Bronchial epithelial cell (primary cell): ENCODE data around the gene CCDC169. TPM values are rescaled to one million over a fixed set of nuclear protein-coding genes. Genes with fewer than 3 reads are reported as not detected.

Source experiments
- DNase-seq: peaks from one replicate; pipeline ENCODE4 v3.0.0-alpha.2; 2010; ENCODE audit warnings: low read depth
- FAIRE-seq: peaks from 2 replicates; lab custom pipeline; 2011; peaks lifted over from hg19 to GRCh38; lab: Jason Lieb, UNC
- H3K27me3 ChIP-seq: 2 replicates; pipeline ENCODE4 v1.5.1; 2011; ENCODE audit warnings: low read length; ENCODE audit not compliant: control insufficient read depth, insufficient read depth
- H3K36me3 ChIP-seq: 2 replicates; pipeline ENCODE4 v1.5.1; 2011; ENCODE audit warnings: low read length; ENCODE audit not compliant: control insufficient read depth, insufficient read depth
- H3K4me3 ChIP-seq: 2 replicates; pipeline ENCODE4 v1.5.1; 2011; ENCODE audit warnings: mild to moderate bottlenecking, low read depth, low read length, control low read depth
- CTCF ChIP-seq: IDR thresholded peaks from 2 replicates; pipeline ENCODE4 v1.5.1; 2011; ENCODE audit warnings: mild to moderate bottlenecking, moderate library complexity, low read length, control low read depth, inconsistent platforms; ENCODE audit not compliant: insufficient read depth, severe bottlenecking
- total RNA-seq: library from RNA; depleted of rRNA; stranded (reverse); fragments of >200 nt; gene quantifications from 2 replicates; pipeline ENCODE4 v1.2.1, GENCODE V29; 2014

CCDC169 gene
- total RNA-seq, 1 donor from 2014 or later = 1.8 TPM

- TF ChIP-seq CTCF = no peak
- no peak for FAIRE-seq
- Histone ChIP-seq H3K36me3 (no peaks in the 10 kb centered on the region), H3K4me3 (no peak overlapping the region), H3K27me3 (no peaks in the 10 kb centered on the region)
- no peak for DNase-seq
These were observed 106.8 kb downstream of the CCDC169 start for GRCh38 chr13:36190771-36191170.

GRCh38 chr13:36188441-36188840 lies 109.2 kb downstream of the CCDC169 start:
- FAIRE-seq (no peak), DNase-seq (no peak)
- H3K27me3 ChIP-seq = no peaks in the 10 kb centered on the region
- H3K4me3 ChIP-seq = no peak overlapping the region
- no peaks in the 10 kb centered on the region for H3K36me3 ChIP-seq
- no peak for TF ChIP-seq CTCF

- H3K4me3 ChIP-seq = no peak overlapping the region
- FAIRE-seq (no peak), DNase-seq (no peak)
- no peaks in the 10 kb centered on the region for H3K36me3 ChIP-seq
- no peak for TF ChIP-seq CTCF
- H3K27me3 ChIP-seq = no peaks in the 10 kb centered on the region
These were observed 113.7 kb downstream of the CCDC169 start for GRCh38 chr13:36183901-36184300.

Other genes with a start within 250 kb of the CCDC169 start
- under 0.01 and 0.13 TPM in 2 replicates for gene DCLK1, start 166.4 kb downstream of the CCDC169 start, total RNA-seq
- gene SOHLH2, start 83.3 kb downstream of the CCDC169 start, total RNA-seq = 0.38 and 0.53 TPM in 2 replicates
- 62.1 and 73.1 TPM in 2 replicates for gene SPART, start 48.6 kb upstream of the CCDC169 start, total RNA-seq
- 106 and 133 TPM in 2 replicates for gene CCNA1, start 134.7 kb upstream of the CCDC169 start, total RNA-seq